HG03025 (cell line): ENCODE results near the gene FAM120B.
"Not testable (repeated sequence)": the region's sequence is repeated elsewhere in the genome, so short reads cannot be mapped to it uniquely, and the experiment has no call there.

Experiments used
- ATAC-seq: cut with Tn5 transposase; IDR thresholded peaks from one replicate; pipeline ENCODE4 v1.9.1; 2021; ENCODE audit warnings: mild to moderate bottlenecking, moderate library complexity; ENCODE audit not compliant: unreplicated experiment, low FRiP score

FAM120B gene

DNA sequence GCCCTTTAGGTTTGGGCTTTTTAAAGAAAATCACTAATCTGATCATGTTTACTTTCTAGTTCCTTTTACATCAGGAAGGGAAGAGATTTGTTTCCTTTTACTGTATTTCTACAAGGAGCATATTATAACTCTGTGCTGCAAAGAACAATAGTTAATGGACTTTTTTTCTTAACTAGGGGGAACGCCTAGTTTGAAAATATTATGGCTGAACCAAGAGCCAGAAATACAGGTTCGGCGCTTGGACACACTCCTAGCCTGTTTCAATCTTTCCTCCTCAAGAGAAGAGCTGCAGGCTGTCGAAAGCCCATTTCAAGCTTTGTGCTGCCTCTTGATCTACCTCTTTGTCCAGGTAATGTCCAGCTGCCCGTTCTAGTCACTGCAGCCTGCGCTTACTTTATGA, 41.4 kb downstream of the FAM120B start:
- no peak for ATAC-seq

DNA sequence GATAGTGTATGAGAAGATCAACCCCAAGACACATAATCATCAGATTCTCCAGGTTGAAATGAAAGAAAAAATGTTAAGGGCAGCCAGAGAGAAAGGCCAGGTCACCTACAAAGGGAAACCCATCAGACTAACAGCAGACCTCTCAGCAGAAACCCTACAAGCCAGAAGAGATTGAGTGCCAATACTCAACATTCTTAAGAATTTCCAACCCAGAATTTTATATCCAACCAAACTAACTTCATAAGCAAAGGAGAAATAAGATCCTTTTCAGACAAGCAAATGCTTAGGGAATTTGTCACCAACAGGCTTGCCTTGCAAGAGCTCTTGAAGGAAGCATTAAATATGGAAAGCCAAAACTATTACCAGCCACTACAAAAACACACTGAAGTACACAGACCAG, 44.9 kb downstream of the FAM120B start:
- not testable (repeated sequence) for ATAC-seq

DNA sequence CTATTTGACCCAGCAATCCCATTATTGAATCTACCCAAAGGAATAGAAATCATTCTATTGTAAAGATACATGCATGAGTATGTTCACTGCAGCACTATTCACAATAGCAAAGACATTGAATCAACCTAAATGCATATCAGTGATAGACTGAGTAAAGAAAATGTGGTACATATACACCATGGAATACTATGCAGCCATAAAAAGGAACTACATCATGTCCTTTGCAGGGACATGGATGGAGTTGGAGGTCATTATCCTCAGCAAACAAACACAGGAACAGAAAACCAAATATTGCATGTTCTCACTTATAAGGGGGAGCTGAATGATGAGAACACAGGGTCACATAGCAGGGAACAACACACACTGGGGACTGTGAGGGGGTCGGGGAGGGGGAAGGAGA, 48.6 kb downstream of the FAM120B start:
- not testable (repeated sequence) for ATAC-seq

- ATAC-seq: no peak
Measured at GRCh38 chr6:170355661-170356060, 49.1 kb downstream of the FAM120B start.

DNA sequence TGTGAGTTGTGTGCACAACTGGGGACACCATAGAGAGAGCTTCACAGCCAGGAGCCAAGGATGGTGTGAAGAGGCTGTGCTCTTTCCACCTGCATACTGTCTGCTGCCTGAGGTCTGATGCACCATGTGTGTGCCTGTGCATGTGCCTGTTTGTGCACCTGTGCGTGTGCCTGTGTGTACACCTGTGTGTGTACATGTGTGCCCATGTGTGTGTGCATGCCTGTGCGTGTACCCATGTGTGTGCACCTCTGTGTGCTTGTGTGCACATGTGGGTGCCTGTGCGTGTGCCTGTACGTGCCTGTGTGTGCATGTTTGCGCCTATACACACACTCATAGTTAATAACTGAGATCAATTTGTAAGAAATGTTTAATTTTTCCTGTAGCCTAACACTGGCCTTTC, 51.3 kb downstream of the FAM120B start:
- no peak for ATAC-seq

DNA sequence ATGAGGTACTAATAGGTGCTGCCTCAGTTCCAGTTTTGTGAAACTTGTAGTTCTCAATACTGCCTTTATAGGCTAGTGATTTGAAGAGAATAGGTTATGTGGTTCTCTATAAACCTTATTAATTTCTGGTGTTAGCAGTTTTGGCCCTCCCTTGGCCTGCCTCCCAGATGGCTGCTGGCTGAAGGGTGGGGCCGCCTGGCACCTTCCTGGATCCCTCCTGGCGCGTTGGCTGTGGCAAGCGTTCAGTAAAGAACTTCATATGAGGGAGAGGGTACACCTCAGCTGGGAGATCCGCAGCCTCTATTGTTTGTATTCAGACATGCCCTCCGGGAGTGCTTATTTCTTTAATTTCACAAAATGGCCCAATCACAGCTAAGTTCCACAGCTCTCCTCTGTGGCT, 51.9 kb downstream of the FAM120B start:
- no peak for ATAC-seq

- ATAC-seq: no peak
Measured at GRCh38 chr6:170360476-170360875, 53.9 kb downstream of the FAM120B start.

GRCh38 chr6:170361335-170361734, 54.8 kb downstream of the FAM120B start:
- no peak for ATAC-seq

DNA sequence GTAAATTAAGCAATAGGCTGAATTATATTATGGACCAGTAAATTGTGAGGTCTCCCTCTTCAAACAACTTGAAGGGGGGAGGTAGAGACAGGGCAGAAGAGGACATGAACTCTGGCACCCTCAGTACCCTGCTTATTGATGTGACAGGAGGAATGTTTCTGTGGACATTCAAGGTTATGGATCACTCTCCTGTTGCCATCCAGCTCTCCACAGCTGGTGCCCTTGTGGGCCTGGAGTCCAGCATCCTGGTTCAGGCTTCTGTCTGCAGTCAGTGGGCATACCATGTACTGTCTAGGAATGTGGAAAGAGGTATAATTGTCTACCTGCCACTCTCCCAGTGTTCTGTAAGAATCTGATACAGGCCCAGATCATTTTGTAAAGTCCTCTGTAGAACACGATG, 55.6 kb downstream of the FAM120B start:
- no peak for ATAC-seq

GRCh38 chr6:170363255-170363654, 56.7 kb downstream of the FAM120B start:
- ATAC-seq: no peak

- no peak for ATAC-seq
Measured at GRCh38 chr6:170365121-170365520, 58.6 kb downstream of the FAM120B start.

- no peak for ATAC-seq
Measured at GRCh38 chr6:170365593-170365992, 59.0 kb downstream of the FAM120B start.

GRCh38 chr6:170366248-170366960, 59.8 kb downstream of the FAM120B start:
- no peak for ATAC-seq

GRCh38 chr6:170367241-170367640, 60.7 kb downstream of the FAM120B start:
- ATAC-seq: no peak

DNA sequence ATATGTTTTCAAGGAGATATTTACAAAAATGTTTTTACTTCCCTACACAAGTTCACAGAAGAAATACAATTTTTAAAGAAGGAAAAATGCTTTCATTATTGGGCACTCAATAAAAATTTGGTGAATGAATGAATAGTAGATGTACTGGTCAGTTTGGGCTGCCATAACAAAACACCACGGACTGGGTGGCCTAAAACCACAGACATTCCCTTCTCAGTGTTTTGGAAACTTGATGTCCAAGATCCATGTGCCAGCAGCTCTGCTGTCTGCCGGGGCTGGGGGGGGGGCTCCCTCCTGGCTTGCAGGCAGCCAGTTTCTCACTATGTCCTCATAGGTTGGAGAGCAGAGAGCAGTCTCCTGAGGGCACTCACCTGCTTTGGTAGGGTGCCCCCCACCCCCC, 62.0 kb downstream of the FAM120B start:
- no peak for ATAC-seq

- no peak for ATAC-seq
Measured at GRCh38 chr6:170369403-170369802, 62.8 kb downstream of the FAM120B start.

GRCh38 chr6:170370416-170370815, 63.9 kb downstream of the FAM120B start:
- no peak for ATAC-seq

DNA sequence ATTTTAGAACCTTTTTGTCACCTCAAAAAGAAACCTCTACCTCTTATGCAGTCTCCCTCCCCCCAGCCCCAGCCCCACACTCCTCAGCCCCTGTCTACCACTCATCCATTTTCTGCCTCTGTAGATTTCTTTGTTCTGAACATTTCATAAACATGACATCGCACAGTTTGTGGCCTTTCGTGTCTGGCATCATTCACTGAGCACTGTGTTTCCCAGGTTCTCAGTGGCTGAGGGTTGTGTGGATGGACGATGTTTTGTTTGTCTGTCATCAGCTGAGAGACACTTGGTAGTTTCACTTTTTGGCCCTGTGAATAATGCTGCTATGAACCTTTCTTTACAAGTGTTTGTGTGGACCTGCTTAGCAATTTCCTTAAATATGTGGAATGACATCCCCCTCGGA, 64.5 kb downstream of the FAM120B start:
- ATAC-seq: no peak

DNA sequence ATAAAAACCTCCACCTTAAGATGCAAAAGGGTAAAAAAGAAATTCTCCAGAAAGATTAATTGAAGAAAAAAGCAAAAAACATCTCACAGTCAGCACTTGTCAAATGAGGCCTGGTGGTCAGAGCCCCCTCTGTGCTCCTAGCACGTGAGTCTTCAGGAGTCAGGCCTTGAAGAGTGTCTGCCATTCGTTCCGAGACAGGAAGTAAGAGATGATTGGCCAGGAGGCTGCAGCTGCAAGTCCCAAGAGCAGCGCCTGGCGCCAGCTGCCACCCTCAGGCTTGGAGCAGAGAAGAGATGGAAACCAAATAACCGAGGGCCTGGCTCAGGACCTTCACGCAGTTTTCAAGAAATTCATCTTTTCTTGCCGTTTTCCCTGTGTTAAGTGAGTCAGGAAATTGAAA, 65.0 kb downstream of the FAM120B start:
- no peak for ATAC-seq

GRCh38 chr6:170372380-170373325, 66.1 kb downstream of the FAM120B start:
- no peak for ATAC-seq

GRCh38 chr6:170374571-170375444, 68.2 kb downstream of the FAM120B start:
- ATAC-seq: no peak
